D721Med (cell line): ENCODE results near the gene ZSWIM3.

Experiments used
- DNase-seq: peaks from one replicate; pipeline ENCODE4 v3.0.0; 2011; ENCODE audit warnings: low spot score; ENCODE audit not compliant: insufficient read length
- FAIRE-seq: peaks from 2 replicates; lab custom pipeline; 2011; peaks lifted over from hg19 to GRCh38; lab: Jason Lieb, UNC
- TF ChIP-seq, protein P1 (sequence below): IDR thresholded peaks from 2 replicates; pipeline ENCODE4 v1.5.1; 2012; ENCODE audit warnings: mild to moderate bottlenecking, control low read depth; ENCODE audit not compliant: insufficient read depth; ENCODE audit errors: missing control alignments

Gene ZSWIM3

GRCh38 chr20:45905505-45906079, 48.2 kb downstream of the ZSWIM3 start:
- no peak for DNase-seq
- no peak for FAIRE-seq
- TF ChIP-seq, protein P1, sequence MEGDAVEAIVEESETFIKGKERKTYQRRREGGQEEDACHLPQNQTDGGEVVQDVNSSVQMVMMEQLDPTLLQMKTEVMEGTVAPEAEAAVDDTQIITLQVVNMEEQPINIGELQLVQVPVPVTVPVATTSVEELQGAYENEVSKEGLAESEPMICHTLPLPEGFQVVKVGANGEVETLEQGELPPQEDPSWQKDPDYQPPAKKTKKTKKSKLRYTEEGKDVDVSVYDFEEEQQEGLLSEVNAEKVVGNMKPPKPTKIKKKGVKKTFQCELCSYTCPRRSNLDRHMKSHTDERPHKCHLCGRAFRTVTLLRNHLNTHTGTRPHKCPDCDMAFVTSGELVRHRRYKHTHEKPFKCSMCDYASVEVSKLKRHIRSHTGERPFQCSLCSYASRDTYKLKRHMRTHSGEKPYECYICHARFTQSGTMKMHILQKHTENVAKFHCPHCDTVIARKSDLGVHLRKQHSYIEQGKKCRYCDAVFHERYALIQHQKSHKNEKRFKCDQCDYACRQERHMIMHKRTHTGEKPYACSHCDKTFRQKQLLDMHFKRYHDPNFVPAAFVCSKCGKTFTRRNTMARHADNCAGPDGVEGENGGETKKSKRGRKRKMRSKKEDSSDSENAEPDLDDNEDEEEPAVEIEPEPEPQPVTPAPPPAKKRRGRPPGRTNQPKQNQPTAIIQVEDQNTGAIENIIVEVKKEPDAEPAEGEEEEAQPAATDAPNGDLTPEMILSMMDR, result no peak

- FAIRE-seq (no peak), DNase-seq (no peak)
- TF ChIP-seq, protein P1, result no peak
These were observed 50.0 kb downstream of the ZSWIM3 start for GRCh38 chr20:45907219-45907948.

- FAIRE-seq, result no peak
- DNase-seq, result no peak
- TF ChIP-seq, protein P1, result no peak
These were observed 50.7 kb downstream of the ZSWIM3 start for GRCh38 chr20:45908084-45908483.

- TF ChIP-seq, protein P1, result no peak
- DNase-seq (no peak), FAIRE-seq (no peak)
These were observed 52.0 kb downstream of the ZSWIM3 start for GRCh38 chr20:45909336-45909808.

GRCh38 chr20:45909817-45910669, 52.6 kb downstream of the ZSWIM3 start:
- DNase-seq, result no peak
- TF ChIP-seq, protein P1, result no peak
- FAIRE-seq, result no peak

DNA sequence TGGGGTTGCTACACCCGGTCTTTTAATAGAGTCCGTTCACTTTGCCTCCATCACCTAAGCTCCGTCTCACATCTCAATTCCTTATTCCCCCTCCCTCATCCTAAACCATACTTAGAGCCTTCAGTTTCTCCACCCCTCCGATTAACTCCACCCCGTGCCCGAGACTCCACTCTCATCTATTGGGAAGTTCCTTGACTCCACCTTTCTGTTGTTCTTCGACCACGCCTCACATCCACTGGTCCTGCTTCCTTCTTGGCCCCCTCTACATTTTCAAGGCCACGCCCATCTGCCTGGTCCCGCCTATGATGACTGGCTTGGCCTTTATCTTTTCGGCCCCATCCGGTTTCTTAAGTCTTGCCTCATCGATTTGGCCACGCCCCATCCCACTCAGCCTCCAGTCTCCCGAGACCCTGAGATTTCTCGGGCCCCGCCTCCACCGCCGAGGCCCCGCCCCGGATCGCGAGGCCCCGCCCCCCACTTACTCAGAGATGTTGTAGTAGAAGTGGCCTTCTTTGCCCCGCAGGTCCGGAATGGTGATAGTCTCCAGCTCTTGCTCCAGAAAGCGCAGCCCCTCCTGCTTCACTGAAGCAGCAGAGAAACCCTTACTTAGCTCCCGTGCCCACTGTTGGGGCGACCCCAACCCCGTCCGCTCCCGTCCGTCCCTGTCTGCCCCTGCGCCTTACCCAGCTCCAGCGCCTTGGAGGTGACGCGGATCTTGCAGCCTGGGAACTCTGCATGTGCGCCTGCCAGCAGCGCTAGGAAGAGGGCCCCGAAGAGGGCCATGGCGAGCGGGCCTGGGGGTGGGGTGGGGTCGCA, 53.5 kb downstream of the ZSWIM3 start:
- FAIRE-seq, result no peak
- TF ChIP-seq, protein P1, result no peak
- DNase-seq, result no peak
